ENCODE results near the gene C9orf57. TPM values are rescaled to one million over a fixed set of nuclear protein-coding genes. Genes with fewer than 3 reads are reported as not detected.
"Not testable (repeated sequence)": the region's sequence is repeated elsewhere in the genome, so short reads cannot be mapped to it uniquely, and the experiment has no call there.

C9orf57 gene
- total and polyA plus RNA-seq, 3 donors from 2014 or later, result 3.1 to 34.1 (median 7.9) TPM

GRCh38 chr9:72082536-72082935 lies 22.1 kb upstream of the C9orf57 start:
- H3K27me3 ChIP-seq, result no peaks in the 10 kb centered on the region
- no peak for TF ChIP-seq POLR2A (IDR thresholded peaks at IDR 0.05)
- TF ChIP-seq CTCF (IDR thresholded peaks at IDR 0.05), result no peak
- DNase-seq, result no peak
- intact Hi-C loops (cut with DNase I; ENCODE audit: low total_unique reads), result no loop called here
- no peaks in the 10 kb centered on the region for H3K4me1 ChIP-seq
- H3K27ac ChIP-seq, result no peak overlapping the region
- no peaks in the 10 kb centered on the region for H3K36me3 ChIP-seq (ENCODE audit: low read depth, missing control alignments)
- WGBS, 2 donors, result 82 to 93% methylated on average over 2 of the region's 2 CpGs
- H3K9me3 ChIP-seq, result no peaks in the 10 kb centered on the region
- H3K4me3 ChIP-seq, result no peak overlapping the region

- H3K9me3 ChIP-seq; H3K27ac ChIP-seq; intact Hi-C loops (cut with DNase I; ENCODE audit: low total_unique reads); DNase-seq; H3K36me3 ChIP-seq (ENCODE audit: low read depth, missing control alignments); H3K4me1 ChIP-seq; H3K27me3 ChIP-seq; H3K4me3 ChIP-seq: not testable (repeated sequence)
- WGBS, 2 donors, result 94 to 97% methylated on average over 2 of the region's 2 CpGs
Observed at GRCh38 chr9:72074666-72075065, 14.3 kb upstream of the C9orf57 start.

GRCh38 chr9:72065076-72065475 lies 4.7 kb upstream of the C9orf57 start:
- 85 to 88% methylated on average over 7 of the region's 7 CpGs for WGBS, 2 donors
- intact Hi-C loops (cut with DNase I; ENCODE audit: low total_unique reads), result no loop called here
- DNase-seq, result no peak
- H3K9me3 ChIP-seq, result no peaks in the 10 kb centered on the region
- no peak overlapping the region for H3K4me3 ChIP-seq
- H3K27me3 ChIP-seq, result no peaks in the 10 kb centered on the region
- TF ChIP-seq CTCF (IDR thresholded peaks at IDR 0.05) (no peak), POLR2A (IDR thresholded peaks at IDR 0.05) (no peak)
- no peaks in the 10 kb centered on the region for H3K4me1 ChIP-seq
- no peak overlapping the region for H3K27ac ChIP-seq
- H3K36me3 ChIP-seq (ENCODE audit: low read depth, missing control alignments), result no peaks in the 10 kb centered on the region

- no peak for DNase-seq
- intact Hi-C loops (cut with DNase I; ENCODE audit: low total_unique reads), result no loop called here
- TF ChIP-seq CTCF (IDR thresholded peaks at IDR 0.05) (no peak), POLR2A (IDR thresholded peaks at IDR 0.05) (no peak)
Observed at GRCh38 chr9:72052122-72052521, 8.3 kb downstream of the C9orf57 start.

GRCh38 chr9:72048850-72049249 lies 11.6 kb downstream of the C9orf57 start:
- no peak for DNase-seq
- Histone ChIP-seq H3K4me1 (no peaks in the 10 kb centered on the region), H3K27me3 (no peaks in the 10 kb centered on the region), H3K4me3 (no peak overlapping the region), H3K27ac (no peak overlapping the region), H3K36me3 (ENCODE audit: low read depth, missing control alignments) (no peaks in the 10 kb centered on the region), H3K9me3 (no peaks in the 10 kb centered on the region)
- intact Hi-C loops (cut with DNase I; ENCODE audit: low total_unique reads), result loop anchor here (10.0 kb wide), 1 partner anchor 216 kb away; no protein-coding TSS in a partner anchor
- TF ChIP-seq POLR2A (IDR thresholded peaks at IDR 0.05) (no peak), CTCF (IDR thresholded peaks at IDR 0.05) (no peak)
- whole genome bisulfite sequencing, 2 donors, result 84 to 93% methylated on average over 10 of the region's 10 CpGs

More at GRCh38 chr9:72052122-72052521, 8.3 kb downstream of the C9orf57 start:
- Histone ChIP-seq H3K36me3 (ENCODE audit: low read depth, missing control alignments) (no peaks in the 10 kb centered on the region), H3K4me3 (no peak overlapping the region), H3K9me3 (no peaks in the 10 kb centered on the region), H3K27me3 (no peaks in the 10 kb centered on the region), H3K27ac (no peak overlapping the region), H3K4me1 (no peaks in the 10 kb centered on the region)
- WGBS, 2 donors, result 91 to 95% methylated on average over 3 of the region's 3 CpGs

Data from testis (tissue), 3 donors.